Right renal cortex interstitium (tissue), 3 donors: Measurements from ENCODE around the gene PAIP1. TPM values are rescaled to one million over a fixed set of nuclear protein-coding genes. Genes with fewer than 3 reads are reported as not detected.
"Not testable (repeated sequence)": the region's sequence is repeated elsewhere in the genome, so short reads cannot be mapped to it uniquely, and the experiment has no call there.

Source experiments
- DNase-seq, 3 donors: peaks; one replicate each; pipeline ENCODE4 v3.0.0-alpha.2; 2013; ENCODE audit warnings: low read depth in 3 of 3, low spot score in 2 of 3
- polyA plus RNA-seq, 3 donors: library from polyadenylated mRNA; unstranded; fragments of 120-200 nt; gene quantifications; one replicate each; pipeline ENCODE4 v1.2.1, GENCODE V29; 2013; ENCODE audit not compliant: insufficient read length in 3 of 3

PAIP1 gene
- polyA plus RNA-seq, 3 donors, result 176 to 193 (median 180) TPM

DNA sequence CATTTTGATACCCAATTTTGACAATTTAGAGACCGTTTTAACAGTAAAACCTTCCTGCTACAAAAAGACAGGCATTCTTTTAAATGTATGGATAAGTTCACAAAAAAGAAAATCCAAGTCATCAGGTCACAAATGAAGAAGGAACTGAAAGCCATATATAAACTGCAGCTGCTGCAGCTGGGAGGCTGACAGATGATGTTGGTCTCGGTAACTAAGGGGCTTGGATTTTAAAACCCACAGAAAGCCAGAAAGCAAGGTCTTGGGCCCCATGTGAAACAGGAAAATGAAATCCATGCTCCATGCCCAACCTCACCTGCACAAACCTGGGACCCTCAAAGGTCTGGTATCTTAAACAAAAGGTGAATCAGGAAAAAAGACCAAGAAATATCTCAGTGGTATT lies 26.2 kb downstream of the PAIP1 start:
- no peak for DNase-seq

DNA sequence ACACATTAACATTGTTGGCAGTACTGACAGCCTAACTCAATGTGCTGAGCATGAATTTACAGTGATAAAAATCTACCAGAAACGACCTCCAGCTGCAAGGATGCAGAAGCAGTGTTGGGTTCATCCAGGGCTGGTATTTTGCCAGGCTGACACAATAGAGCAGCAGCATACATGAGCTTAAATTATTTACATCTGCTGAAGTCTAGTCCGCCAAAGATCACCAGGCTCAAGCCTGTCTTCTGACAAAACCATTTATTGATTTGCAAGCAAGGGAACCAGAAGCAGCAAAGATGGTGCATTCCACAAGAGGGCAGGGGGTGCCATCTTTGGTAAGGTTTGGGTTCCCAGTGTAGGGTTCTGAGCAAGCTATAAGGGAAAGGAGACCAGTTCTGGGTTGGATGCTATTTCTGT lies 33.2 kb downstream of the PAIP1 start:
- DNase-seq, result no peak

DNA sequence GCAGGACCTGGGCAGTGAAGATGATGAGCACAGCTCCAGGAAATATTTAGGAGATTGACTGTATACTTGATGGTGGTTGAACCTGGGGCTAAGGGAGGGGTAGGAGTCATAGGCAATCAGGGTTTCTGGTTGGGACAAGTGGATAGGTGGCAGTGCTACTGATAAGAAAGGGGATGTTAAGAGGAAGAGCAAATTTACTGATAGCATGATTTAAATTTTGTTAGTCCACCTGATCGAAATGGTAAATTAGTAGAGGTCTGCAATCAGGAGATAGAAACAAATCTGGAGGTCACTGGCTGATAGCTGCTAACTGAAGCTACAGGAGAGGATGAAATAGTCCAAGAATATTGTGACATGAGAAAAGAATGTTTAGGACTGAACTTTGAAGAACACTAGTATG lies 36.3 kb downstream of the PAIP1 start:
- no peak for DNase-seq

DNA sequence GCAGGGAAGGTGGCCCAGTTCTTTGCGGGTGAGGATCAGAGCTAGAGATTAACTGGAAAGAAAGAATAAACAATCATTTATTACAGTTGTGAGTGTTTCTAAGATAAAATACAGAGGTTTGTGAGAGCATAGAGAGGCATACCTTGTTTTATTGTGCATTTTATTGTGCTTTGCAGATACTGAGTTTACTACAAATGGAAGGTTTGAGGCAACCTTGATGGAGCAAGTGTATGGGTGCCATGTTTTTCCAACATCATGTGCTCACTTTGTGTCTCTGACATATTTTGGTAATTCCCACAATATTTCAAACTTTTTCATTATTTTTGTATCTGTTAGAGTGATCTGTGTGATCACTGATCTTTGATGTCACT lies 41.2 kb downstream of the PAIP1 start:
- no peak for DNase-seq

DNA sequence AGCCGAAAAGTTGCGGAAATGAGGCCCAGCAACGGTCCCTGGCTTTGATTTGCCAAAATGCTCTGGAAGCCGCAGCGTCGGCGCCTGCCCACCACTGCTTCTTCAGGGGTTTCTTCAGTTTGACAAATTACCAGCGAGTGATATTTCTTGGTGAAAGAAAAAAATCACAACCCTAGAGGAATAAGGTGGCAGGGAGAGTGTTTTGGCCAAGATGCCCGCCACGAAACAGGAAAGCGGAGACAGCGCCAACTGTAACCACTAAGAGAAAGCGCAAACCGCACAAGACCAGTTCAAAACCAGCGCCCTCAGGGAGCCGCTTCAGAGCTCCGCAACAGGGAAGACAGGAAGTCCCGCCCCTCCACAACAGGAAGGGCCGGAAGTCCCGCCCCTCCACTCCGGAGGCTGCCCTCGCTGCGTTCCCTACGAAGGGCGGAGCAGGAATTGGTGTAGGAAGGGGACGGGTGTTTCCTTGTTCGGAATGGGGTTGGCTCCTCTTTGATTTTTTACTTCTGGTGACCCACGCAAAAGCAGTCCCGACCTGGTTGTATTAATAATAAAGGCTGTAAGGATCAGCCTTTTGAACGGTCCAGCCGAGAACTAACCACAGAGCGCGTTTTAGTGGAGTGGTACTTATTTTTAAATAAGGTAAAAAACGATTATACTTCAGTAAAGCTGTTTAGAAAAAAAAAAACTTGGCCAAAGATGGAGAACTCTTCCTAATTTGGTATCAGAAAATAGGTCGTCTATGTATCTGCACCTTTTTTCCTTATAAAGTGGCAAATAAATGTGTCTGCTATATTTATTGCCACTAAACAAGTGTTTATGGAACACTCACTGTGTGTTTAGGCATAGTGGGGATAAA lies 41.8 kb downstream of the PAIP1 start, which contains the start of gene C5orf34:
Gene C5orf34 (minus strand): TSS at position 333 of the 862 bp plus-strand sequence. CDS start 5,809 bp downstream, outside the sequence.
- DNase-seq, result peak; percentile 85 to 92 (median 88)

DNA sequence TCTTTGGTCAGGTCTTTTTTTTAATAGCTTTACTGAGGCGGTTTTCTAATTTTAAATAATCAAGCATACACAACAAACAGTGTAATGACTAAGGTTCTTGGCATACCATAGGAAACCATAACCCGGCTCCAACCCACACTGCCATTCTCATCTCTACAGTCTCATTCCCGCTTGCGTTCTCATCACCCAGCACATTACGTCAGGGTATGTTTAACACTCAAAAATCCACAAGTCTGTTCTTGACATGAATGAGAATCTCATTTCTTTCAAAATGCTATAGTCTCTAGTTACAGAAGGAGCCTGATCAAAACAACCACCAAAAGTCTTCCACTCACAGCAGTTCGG lies 42.4 kb downstream of the PAIP1 start:
- no peak for DNase-seq

DNA sequence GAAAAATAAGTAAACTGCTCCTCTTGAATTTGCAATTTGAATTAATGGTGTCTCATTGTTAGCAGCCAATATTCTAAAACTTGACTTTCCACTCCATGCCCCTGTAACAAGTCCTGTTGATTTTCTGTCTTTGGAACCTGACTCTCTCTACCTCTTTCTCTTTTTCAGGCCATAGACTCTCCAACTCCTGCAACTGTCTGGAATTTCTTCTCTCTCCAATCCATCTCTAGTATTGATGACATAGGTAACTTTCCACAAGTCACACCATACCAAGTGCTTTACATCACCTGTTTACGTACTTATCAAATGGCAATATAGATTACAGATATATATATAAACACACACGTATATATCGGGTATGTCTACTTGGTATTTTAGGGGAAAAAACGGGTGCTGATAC lies 42.9 kb downstream of the PAIP1 start:
- DNase-seq, result no peak

DNA sequence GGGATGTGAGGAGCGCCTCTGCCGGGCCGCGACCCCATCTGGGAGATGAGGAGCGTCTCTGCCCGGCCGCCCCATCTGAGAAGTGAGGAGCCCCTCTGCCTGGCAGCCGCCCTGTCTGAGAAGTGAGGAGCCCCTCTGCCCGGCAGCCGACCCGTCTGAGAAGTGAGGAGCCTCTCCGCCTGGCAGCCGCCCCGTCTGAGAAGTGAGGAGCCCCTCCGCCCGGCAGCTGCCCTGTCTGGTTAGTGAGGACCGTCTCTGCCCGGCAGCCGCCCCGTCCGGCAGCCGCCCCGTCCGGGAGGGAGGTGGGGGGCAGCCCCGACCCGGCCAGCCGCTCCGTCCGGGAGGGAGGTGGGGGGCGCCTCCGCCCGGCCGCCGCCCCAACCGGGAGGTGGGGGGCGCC lies 45.8 kb downstream of the PAIP1 start:
- not testable (repeated sequence) for DNase-seq

DNA sequence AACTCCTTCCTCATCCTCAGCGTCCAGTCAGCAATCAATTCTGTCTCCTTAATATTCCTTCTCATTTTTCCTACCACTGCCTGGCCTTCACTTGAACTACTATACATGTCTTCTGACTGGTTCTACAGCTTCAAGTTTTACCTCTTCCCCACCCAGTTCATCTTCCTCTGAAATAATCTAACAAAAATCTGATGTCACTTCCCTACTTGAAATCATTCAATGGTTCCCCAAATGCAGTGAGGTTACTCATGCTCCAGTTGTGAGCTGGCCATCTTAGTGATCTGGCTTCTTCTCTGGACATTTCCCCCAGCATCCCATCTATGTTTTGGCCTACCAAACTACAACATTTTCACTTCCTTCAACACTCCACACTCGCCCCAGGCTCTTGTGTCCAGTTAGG lies 58.3 kb downstream of the PAIP1 start:
- no peak for DNase-seq

DNA sequence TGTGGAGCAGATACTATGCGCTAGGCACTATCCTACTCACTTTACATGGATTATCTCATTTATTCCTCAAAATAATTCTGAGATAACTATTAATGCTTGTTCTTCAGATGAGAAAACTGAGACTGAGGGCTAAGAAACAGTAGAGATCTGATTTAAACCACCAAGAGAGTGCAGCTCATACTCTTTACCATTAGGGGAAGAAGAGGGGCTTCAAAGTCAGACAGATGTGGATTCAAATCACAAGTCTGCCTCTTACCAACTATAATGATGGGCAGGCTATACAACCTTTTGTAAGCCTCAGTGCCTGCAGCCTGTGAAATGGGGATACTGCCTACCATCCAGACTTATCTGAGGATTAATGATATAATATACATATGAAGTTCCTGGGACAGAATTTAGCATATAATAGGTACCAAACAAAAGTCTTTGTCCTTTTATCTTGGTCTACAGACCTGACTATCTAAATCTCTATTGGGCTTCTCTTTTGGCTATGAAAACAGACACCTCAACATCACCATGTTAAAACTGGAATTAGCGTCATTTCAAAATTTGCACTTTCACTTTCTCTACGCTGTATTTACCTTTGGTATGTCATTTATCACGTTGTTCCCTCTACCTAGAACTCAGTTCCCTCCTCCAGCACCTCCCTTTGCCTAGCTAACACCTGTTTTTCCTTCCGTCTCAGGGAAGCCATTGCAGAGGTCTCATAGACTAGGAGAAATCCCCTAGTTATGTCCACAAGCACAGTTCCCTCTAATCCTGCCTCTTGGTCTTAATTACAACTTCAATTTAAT lies 59.4 kb downstream of the PAIP1 start:
- DNase-seq, result no peak

DNA sequence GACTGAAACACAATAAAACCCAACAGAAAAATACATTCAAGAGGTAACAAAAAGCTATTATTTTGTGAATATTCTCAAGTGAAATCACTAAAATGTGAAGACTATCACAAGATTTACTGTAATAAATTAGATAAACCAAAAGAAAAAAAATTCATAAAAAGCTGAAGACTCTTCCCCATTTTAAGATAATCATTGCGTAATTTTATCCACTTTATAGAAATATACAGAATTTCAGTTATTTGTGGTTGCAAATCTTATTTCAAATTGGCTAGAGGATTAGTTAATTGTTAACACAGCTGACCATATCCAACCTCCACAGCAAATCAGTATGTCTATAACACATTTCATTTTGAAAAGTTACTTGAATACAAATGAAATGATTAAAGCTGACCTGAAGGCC lies 65.6 kb downstream of the PAIP1 start:
- no peak for DNase-seq

DNA sequence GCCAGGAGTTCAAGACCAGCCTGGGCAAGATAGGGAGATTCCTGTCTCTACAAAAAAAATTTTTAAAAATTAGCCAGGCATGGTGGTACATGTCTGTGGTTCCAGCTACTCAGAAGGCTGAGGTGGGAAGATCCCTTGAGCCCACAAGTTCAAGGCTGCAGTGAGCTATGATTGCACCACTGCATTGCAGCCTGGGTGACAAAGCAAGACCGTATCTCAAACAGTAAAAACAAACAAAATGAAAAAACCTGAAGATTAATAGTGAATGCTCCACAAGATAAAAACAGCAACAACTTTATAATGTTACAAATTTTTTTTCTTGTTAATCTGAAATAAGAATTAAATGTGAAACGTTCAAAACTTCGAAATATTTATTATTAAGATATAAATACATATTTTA lies 70.5 kb downstream of the PAIP1 start:
- no peak for DNase-seq

DNA sequence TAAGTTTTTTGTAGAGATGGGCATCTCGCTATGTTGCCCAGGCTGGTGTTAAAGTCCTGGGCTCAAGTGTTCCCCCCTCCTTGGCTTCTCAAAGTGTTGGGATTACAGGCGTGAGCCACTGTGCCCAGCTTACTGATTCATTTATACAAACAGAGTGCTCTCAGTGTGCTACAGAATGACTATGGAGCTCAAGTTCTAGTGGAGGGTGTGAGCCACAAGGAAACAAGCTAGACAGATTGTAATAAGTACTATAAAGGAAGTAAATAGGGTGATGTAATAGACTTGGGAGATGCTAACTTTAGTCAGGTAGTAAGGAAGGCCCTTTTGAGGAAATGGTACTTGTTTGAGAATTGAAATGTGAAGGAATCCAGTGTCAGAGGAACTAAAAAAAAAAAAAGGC lies 71.5 kb downstream of the PAIP1 start:
- DNase-seq, result no peak

DNA sequence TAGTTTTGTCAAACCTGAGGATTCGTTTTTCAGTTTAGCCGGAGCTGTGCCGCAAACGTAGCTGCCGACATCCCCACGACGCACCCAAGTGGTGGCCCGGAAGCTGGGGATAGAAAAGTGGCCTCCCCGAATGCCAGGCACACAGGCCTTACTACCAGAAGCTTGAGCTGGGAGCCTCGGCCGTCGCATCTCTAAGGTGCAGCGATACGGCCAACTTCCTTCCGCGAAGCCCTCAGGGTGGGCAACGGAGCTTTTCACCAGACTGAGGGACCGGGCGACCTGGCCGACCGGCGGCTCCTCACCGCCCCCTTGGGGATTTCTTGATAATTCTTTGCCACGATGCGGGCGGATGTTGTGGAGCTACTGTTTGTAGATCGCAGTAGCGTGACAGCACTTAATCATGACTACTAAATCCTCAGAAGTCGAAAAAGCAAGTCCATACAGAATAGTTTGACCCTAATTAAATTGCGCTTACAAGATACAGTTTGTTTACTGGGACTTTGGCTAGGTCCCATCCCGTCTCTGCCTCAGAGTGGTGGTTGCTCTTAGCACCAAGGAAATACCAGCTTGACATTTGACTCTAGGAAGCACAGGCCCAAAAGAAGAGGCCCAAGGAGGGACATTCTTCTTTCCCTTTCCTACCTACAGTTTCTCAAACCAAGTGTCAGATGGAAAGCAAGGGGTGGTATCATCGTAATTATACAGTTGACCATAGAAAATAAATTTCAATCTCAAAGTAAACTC lies 72.6 kb downstream of the PAIP1 start:
- peak; percentile 75 to 83 (median 82) for DNase-seq

DNA sequence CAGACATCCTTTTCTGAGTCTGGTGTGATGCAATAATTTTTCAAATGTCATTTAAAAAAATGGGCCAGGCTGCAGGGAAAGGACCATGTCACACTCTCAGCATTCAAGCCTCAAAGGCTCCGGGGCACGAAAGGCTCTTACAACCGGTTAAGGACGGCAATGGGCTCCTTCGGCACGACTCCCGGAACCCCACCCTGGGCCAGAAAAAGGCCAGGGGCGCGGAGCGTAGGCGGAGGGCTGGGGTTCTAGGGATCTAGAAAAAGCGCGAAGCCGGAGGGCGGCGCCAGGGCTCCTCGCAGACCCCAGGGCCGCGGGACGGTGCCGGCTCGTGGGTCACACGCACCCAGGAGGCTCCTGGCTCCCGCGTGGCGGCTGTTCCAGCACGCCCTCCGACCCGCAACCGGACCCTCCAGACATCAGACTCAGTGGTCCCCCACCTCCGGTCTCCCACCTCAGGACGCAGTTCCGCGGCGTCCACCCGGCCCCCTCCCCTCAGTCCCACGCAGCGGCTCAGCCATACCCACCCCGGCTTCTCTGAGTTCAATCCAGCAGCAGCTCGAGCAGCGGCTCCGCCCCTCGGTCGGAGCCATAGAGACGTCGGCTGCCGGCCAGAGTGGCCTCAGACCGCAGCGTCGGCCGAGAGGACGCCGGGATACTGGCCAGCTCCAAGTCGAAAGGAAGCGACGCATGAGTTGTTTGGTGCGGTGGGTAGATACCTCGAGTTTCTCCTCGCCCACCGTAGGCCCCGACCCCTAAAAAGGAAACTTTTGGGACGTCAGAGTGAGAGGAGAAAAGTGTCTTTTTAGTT lies 73.4 kb downstream of the PAIP1 start, which contains the start of gene TMEM267:
Gene TMEM267 (minus strand): TSS at position 568 of the 808 bp plus-strand sequence. CDS start 29,896 bp downstream, outside the sequence.
- peak; percentile 83 to 92 (median 91) for DNase-seq

DNA sequence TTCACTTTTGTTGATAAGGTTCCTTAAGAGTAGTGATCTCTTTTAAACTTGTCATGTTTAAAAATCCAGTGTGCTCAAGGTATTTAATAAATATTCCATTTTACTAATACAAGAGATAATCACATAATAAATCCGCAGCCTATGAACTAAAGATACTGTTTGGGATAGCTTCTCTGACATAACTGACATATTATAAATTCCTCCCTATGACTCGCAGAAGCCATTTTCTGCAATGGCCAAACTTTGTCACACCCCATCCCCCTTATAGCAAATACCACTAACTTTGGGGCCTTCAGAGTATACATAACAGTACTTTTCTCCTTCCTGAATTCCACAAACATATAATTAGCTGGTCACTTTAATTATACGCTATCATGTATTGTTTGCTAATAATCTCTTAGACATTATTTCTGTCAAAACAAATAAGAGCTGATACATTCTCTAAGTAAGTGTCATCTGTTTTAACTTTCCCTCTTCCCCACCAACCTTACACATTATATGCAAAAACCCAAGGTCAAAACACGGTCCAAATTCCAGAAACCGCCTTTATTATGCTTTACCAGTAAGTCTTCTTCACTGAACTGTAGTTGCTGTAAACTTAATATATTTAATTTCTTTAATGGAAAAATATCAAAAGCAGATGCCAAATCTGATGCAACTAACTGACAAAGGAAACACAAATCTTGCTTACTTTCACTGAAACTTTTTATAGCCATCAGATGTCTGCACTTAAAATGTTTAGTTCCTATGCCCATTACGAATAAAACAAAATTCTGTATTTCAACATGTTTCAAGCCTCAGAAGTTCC lies 74.2 kb downstream of the PAIP1 start:
- DNase-seq, result peak in 2 of 3 donors; percentile 4 to 12
